Mammary epithelial cell (primary cell): ENCODE data around the gene PTPRT.

Experiments used
- CTCF ChIP-seq, 2 donors: IDR thresholded peaks in 1 of 2; conservative IDR thresholded peaks in 1 of 2; 2 replicates each; pipeline ENCODE4 v1.5.1; 2011 to 2012; ENCODE audit warnings: inconsistent platforms in 2 of 2, low read length in 2 of 2, mild to moderate bottlenecking in 2 of 2, control low read depth in 1 of 2, low read depth in 1 of 2; ENCODE audit not compliant: insufficient read depth in 1 of 2; ENCODE audit errors: extremely low read depth in 1 of 2
- EZH2 ChIP-seq: IDR thresholded peaks from 2 replicates; pipeline ENCODE4 v1.6.1; 2012; ENCODE audit warnings: low read length, inconsistent platforms, borderline replicate concordance

DNA sequence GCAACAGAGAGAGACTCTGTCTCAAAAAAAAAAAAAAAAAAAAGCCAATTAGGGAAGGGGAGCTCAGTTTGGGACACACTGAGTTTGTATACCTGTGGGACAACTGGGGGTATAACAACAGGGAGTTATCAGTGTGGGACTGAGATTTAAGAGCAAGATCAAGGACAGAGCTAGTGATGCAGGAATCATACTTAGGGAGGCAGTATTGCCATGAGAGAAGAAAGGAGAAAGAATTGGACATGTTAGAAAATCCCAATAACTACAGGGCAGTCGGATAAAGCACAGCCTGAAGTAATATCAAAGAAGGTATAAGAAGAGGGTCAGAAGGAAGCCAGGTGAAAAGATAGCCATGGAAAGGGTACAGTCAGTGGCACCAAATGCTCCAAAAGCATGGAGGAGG, 121.2 kb downstream of the PTPRT start:
- TF ChIP-seq CTCF (conservative IDR thresholded peaks at IDR 0.05 in 1 of 2, IDR thresholded peaks at IDR 0.05 in 1 of 2; ENCODE audit: extremely low read depth in 1 of 2, insufficient read depth in 1 of 2, low read depth in 1 of 2, low read length in 2 of 2), result no peak
- no peak for TF ChIP-seq EZH2
